Fibroblast of lung (primary cell): Measurements from ENCODE around the gene ALKBH4.

Source experiments
- EZH2 ChIP-seq: IDR thresholded peaks from 2 replicates; pipeline ENCODE4 v1.5.1; 2012; ENCODE audit warnings: low read length, control low read depth, mild to moderate bottlenecking; ENCODE audit errors: missing control alignments
- TF ChIP-seq, protein P1 (sequence below), 2 donors: IDR thresholded peaks in 1 of 2; conservative IDR thresholded peaks in 1 of 2; 1 replicate in 1 of 2; 2 replicates in 1 of 2; pipeline ENCODE4 v1.5.1; 2011 to 2012; ENCODE audit warnings: low read length in 2 of 2, control low read depth in 1 of 2, inconsistent platforms in 1 of 2, low read depth in 1 of 2, mild to moderate bottlenecking in 1 of 2

DNA sequence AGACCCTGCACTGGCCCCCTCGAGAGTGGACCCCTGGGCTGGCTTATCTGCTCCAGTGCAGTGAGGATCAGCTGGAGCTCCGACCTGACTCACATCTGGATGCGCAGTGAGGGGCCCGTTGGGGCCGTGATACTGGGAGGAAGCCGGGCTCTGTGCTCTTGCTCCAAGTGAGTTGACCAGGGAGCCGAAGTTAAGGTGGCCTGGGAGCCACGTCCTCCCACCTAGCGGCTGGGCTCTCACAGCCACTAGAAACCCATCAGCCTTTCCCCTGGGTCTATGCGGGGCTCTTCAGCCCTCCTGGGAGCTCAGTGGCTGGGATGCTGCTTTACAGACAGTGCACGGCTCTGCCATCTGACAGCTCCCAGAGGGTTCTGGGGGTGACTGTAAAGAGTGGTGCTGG lies 9.1 kb downstream of the ALKBH4 start:
- TF ChIP-seq, protein P1, sequence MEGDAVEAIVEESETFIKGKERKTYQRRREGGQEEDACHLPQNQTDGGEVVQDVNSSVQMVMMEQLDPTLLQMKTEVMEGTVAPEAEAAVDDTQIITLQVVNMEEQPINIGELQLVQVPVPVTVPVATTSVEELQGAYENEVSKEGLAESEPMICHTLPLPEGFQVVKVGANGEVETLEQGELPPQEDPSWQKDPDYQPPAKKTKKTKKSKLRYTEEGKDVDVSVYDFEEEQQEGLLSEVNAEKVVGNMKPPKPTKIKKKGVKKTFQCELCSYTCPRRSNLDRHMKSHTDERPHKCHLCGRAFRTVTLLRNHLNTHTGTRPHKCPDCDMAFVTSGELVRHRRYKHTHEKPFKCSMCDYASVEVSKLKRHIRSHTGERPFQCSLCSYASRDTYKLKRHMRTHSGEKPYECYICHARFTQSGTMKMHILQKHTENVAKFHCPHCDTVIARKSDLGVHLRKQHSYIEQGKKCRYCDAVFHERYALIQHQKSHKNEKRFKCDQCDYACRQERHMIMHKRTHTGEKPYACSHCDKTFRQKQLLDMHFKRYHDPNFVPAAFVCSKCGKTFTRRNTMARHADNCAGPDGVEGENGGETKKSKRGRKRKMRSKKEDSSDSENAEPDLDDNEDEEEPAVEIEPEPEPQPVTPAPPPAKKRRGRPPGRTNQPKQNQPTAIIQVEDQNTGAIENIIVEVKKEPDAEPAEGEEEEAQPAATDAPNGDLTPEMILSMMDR (conservative IDR thresholded peaks at IDR 0.05 in 1 of 2, IDR thresholded peaks at IDR 0.05 in 1 of 2; ENCODE audit: low read depth in 1 of 2, low read length in 2 of 2), result no peak
- no peak for TF ChIP-seq EZH2
